Activated effector memory CD4-positive, alpha-beta T cell treated with Interleukin-2 at 50 U/mL for 16 hours (primary cell): ENCODE data around the gene FGD6.

ENCODE experiments used
- DNase-seq: peaks from one replicate; pipeline ENCODE4 v3.0.0-alpha.2; 2020

FGD6 gene

GRCh38 chr12:95073698-95074520, 143.4 kb downstream of the FGD6 start:
- DNase-seq: no peak

- peak; percentile 88 for DNase-seq
Measured at GRCh38 chr12:95072900-95073697, 144.2 kb downstream of the FGD6 start, which contains the start of gene NR2C1. TSS of gene NR2C1 (minus strand) at chr12:95073618. CDS start at chr12:95067384, 6,234 bp downstream.

- DNase-seq: no peak
Measured at GRCh38 chr12:95070378-95070777, 146.9 kb downstream of the FGD6 start.

- DNase-seq: no peak
Measured at GRCh38 chr12:95066091-95066855, 151.0 kb downstream of the FGD6 start.

- DNase-seq: no peak
Measured at GRCh38 chr12:95060951-95061350, 156.3 kb downstream of the FGD6 start.

GRCh38 chr12:95059984-95060383, 157.3 kb downstream of the FGD6 start:
- DNase-seq: no peak

GRCh38 chr12:95057424-95057823, 159.8 kb downstream of the FGD6 start:
- no peak for DNase-seq

- DNase-seq: no peak
Measured at GRCh38 chr12:95055057-95055456, 162.2 kb downstream of the FGD6 start.

GRCh38 chr12:95054206-95054605, 163.1 kb downstream of the FGD6 start:
- DNase-seq: no peak

- no peak for DNase-seq
Measured at GRCh38 chr12:95051241-95051640, 166.0 kb downstream of the FGD6 start.

- DNase-seq: no peak
Measured at GRCh38 chr12:95037906-95038305, 179.4 kb downstream of the FGD6 start.

GRCh38 chr12:95034750-95035149, 182.5 kb downstream of the FGD6 start:
- no peak for DNase-seq
